NCI-H748 (cell line): ENCODE measurements around the gene HAPLN3.

ENCODE experiments used
- DNase-seq: peaks from one replicate; lab custom pipeline; 2025; ENCODE audit not compliant: unreplicated experiment; lab: John Stamatoyannopoulos, UW

Gene HAPLN3

DNA sequence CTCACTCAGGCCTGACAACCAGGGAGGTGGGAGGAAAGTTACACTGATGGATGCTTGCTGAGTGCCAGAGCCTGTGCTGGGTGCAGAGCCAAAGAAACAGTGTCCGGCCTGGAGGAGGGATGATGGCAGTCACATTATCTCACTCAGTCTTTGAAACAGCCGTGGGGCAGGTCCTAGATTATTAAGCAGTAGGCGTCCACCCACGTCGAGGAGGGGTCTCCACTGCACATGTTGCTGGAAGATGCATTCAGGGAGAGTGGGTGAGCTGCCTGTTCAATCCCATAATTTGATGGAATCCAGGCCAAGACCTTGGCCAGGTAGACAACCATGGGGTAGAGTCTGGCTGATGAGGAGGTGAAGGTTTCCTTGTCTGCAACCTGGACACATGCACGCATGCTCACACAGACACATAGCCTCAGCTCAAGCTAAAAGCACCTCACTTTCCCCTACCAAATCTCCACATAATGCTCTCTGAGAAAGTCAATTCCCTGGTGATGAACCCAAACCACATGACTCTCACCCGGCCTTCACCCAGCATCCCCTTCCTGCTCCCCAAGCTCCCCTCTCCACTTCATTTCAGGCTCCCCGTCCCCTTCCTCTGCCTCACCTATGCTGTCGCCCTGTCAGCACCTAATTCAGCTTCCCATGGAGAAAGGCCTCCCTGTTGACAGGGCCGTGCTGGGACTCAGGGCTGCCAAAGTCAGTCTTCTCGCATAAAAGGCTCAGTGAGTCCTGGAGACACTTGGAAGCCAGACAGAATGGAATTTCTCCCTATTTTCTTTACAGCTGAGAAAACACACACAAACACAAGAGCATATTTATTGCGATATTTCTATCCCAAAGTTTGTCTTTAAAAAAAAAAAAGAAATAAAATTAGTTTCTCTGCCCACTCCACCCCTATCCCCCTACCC, 62.3 kb downstream of the HAPLN3 start:
- no peak for DNase-seq

DNA sequence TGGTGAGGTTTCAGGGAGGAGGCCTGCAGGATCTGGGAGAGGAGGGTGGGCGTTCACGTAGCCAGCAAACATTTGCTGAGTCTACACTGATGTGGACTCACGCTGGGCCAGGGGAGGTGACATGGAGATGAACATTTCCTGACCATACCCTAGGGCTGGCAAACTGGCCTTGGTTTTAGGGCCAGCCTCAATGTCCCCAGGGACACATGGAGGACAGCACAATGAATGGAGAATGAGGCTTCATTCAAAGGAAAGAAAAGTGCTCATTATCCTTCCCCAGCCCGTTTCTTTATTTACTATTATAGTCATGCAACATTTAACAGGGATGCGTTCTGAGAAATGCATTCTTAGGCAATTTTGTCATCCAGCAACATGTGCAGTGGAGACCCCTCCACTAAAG, 65.3 kb downstream of the HAPLN3 start:
- no peak for DNase-seq

DNA sequence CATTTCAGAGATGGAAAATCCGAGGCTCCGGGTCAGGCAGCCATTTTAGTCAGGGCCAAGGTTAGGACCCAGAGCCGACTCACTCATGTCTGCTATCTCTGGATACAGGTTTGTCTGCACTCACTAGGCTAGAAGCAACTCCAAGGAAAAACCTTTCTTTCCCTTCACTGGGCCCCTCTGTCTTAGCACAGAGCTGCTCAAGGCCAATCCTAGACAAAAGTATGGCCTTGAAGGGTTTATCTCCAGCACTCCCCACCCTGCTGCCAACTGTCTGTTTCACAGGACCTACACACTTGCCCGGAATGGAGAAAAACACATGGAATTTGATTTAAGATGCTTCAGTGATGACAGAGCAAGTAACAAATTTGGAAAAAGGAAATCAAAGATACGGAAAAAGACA, 66.6 kb downstream of the HAPLN3 start:
- no peak for DNase-seq
